ENCODE results near the gene CPSF3.

Gene CPSF3

DNA sequence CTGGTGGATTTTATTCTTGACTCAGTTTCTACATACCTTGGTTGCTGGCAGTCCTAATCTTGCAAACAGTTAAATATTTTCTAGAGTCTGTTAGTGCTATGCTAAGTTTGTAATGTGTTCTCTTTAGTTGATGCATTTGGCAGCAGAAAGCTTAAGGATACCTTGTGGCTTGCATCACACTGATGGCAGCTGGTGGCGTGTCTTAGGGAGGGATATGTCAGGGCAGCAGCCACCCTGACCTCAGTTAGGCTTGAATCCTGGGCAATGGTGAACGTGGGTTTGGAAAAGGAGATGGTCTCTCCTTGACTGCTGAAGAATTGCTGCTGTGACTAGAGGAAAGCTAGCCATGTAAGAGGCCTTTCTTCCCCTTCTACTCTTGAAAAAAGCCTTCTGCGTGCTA, 55.1 kb downstream of the CPSF3 start:
- Histone ChIP-seq H3K36me3 (ENCODE audit: control insufficient read depth in 5 of 5, insufficient read depth in 5 of 5, low read length in 5 of 5) (peaks cover 9 to 56% (median 47%) of the 10 kb centered on the region in 5 donors), H3K4me3 (ENCODE audit: low read depth in 1 of 5, low read length in 5 of 5) (no peak overlapping the region), H3K9ac (ENCODE audit: low read length in 5 of 5) (no peak overlapping the region)

DNA sequence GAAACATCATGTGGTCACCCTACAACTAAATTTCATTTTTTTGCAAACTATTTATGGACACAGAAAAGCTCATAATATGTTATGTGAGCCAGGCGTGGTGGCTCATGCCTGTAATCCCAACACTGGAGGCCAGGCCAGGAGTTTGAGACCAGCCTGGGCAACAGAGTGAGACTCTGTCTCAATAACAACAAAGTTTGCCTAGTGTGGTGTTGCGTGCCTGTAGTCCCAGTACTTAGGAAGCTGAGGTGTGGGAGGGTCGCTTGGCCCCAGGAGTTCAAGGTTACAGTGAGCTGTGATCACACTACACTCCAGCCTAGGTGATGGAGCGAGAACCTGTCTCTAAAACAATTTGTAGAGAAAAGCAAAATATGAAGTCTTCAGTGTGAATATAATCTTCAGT, 56.7 kb downstream of the CPSF3 start:
- no peak overlapping the region for H3K27ac ChIP-seq (ENCODE audit: low read depth, low read length)
- H3K4me1 ChIP-seq (ENCODE audit: control insufficient read depth in 5 of 5, insufficient read depth in 5 of 5, low read length in 5 of 5): peaks cover under 1 to 18% (median 13%) of the 10 kb centered on the region in 5 donors
- no peak overlapping the region for H3K4me3 ChIP-seq (ENCODE audit: low read depth in 1 of 5, low read length in 5 of 5)
- H3K9me3 ChIP-seq (ENCODE audit: control insufficient read depth in 5 of 5, low read length in 5 of 5): no peaks in the 10 kb centered on the region
- H3K9ac ChIP-seq (ENCODE audit: low read length in 5 of 5): no peak overlapping the region
- peaks cover 12 to 72% (median 63%) of the 10 kb centered on the region in 5 donors for H3K36me3 ChIP-seq (ENCODE audit: control insufficient read depth in 5 of 5, insufficient read depth in 5 of 5, low read length in 5 of 5)
- no peaks in the 10 kb centered on the region for H3K27me3 ChIP-seq (ENCODE audit: control insufficient read depth in 5 of 5, insufficient read depth in 4 of 5, low read length in 5 of 5)

More for the DNA sequence above, 55.1 kb downstream of the CPSF3 start:
- peaks cover 2 to 30% (median 26%) of the 10 kb centered on the region in 5 donors for H3K4me1 ChIP-seq (ENCODE audit: control insufficient read depth in 5 of 5, insufficient read depth in 5 of 5, low read length in 5 of 5)
- H3K27me3 ChIP-seq (ENCODE audit: control insufficient read depth in 5 of 5, insufficient read depth in 4 of 5, low read length in 5 of 5): no peaks in the 10 kb centered on the region
- no peak overlapping the region for H3K27ac ChIP-seq (ENCODE audit: low read depth, low read length)
- H3K9me3 ChIP-seq (ENCODE audit: control insufficient read depth in 5 of 5, low read length in 5 of 5): no peaks in the 10 kb centered on the region

DNA sequence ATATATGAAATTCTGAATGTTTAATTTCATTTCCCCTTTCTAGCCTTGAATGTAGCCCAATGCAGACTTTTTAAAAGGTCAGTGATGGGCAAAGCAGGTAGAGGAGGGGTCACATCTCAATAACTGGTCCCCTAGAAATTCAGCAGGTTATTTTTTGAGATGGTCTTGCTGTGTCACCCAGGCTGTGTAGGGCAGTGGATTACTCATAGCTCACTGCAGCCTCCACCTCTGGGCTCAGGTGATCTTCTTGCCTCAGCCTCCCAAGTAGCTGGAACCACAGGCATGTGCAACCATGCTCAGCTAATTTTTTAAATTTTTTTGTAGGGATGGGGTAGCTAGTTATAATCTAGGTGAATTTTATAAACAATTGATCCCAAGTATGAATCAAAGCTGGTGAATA, 59.7 kb downstream of the CPSF3 start:
- H3K9me3 ChIP-seq (ENCODE audit: control insufficient read depth in 5 of 5, low read length in 5 of 5): no peaks in the 10 kb centered on the region
- H3K27me3 ChIP-seq (ENCODE audit: control insufficient read depth in 5 of 5, insufficient read depth in 4 of 5, low read length in 5 of 5): no peaks in the 10 kb centered on the region
- peaks cover 0 to 2% (median 0%) of the 10 kb centered on the region in 5 donors for H3K4me1 ChIP-seq (ENCODE audit: control insufficient read depth in 5 of 5, insufficient read depth in 5 of 5, low read length in 5 of 5)
- no peak overlapping the region for H3K4me3 ChIP-seq (ENCODE audit: low read depth in 1 of 5, low read length in 5 of 5)
- H3K27ac ChIP-seq (ENCODE audit: low read depth, low read length): no peak overlapping the region
- H3K9ac ChIP-seq (ENCODE audit: low read length in 5 of 5): no peak overlapping the region
- H3K36me3 ChIP-seq (ENCODE audit: control insufficient read depth in 5 of 5, insufficient read depth in 5 of 5, low read length in 5 of 5): peaks cover 21 to 93% (median 87%) of the 10 kb centered on the region in 5 donors

DNA sequence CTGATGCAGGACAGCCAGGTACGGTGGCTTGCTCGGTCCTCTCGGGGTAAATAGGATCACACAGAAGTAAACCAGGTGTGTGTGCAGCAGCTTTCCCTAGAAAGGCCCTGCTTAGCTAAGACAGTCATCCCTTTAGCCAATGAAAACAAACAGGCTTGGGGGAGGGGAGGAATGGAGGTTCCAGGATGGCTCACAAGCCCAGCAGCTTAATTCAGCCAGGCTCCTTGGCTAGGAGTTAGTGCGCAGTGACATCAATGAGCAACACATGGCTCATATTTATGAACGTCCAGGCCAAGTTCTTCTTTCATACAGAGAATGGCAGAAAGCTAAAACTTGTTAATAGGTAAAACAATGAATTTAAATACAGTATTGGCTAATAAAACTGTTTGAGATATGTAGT, 61.1 kb downstream of the CPSF3 start:
- Histone ChIP-seq H3K27me3 (ENCODE audit: control insufficient read depth in 5 of 5, insufficient read depth in 4 of 5, low read length in 5 of 5) (no peaks in the 10 kb centered on the region), H3K36me3 (ENCODE audit: control insufficient read depth in 5 of 5, insufficient read depth in 5 of 5, low read length in 5 of 5) (peaks cover 31 to 97% (median 88%) of the 10 kb centered on the region in 5 donors), H3K4me3 (ENCODE audit: low read depth in 1 of 5, low read length in 5 of 5) (no peak overlapping the region), H3K9me3 (ENCODE audit: control insufficient read depth in 5 of 5, low read length in 5 of 5) (no peaks in the 10 kb centered on the region), H3K9ac (ENCODE audit: low read length in 5 of 5) (no peak overlapping the region), H3K4me1 (ENCODE audit: control insufficient read depth in 5 of 5, insufficient read depth in 5 of 5, low read length in 5 of 5) (no peaks in the 10 kb centered on the region), H3K27ac (ENCODE audit: low read depth, low read length) (no peak overlapping the region)

DNA sequence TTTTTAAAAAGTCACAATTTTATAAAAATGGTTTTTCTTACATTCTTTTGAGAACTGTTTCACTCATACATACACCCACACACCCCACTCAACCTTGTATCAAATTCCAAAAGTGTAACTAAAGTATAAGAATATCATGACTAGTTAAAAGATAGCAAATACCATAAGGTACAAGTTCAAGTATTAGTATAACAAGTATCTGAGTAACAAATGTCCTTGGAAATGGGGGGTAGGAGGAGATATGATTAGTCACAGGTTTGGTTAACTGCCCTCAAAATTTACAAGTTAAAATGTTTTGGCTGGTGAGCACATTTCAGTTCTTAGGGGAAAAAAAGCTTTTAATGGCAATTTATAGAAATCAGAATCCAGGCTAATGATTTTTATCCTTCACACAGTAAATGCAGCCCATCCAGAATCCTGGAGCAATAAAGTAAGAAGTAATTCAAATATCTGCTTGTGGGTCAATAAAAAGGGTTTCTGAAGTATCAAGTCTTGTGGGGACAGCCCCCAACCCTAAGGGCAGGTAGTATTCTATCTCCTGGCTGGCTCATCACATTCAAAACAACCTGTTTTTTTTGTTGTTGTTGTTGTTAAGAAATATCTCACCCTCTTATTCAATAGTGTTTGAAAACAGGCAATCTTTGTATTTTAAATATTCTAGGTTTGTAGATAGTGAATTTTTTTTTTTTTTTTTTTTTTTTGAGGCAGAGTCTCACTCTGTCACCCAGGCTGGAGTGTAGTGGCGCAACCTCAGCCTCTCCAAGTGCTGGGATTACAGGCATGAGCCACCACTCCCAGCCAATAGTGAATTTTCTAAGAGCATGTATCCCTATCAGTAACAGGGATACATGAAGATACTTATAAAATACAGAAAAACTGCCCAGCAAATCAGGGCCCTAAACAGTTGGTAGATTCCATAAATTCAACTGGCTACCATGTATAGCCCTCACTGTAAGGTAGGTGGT, 65.4 kb downstream of the CPSF3 start:
- Histone ChIP-seq H3K4me1 (ENCODE audit: control insufficient read depth in 5 of 5, insufficient read depth in 5 of 5, low read length in 5 of 5) (peaks cover 0 to 6% (median 0%) of the 10 kb centered on the region in 5 donors), H3K9me3 (ENCODE audit: control insufficient read depth in 5 of 5, low read length in 5 of 5) (no peaks in the 10 kb centered on the region), H3K27me3 (ENCODE audit: control insufficient read depth in 5 of 5, insufficient read depth in 4 of 5, low read length in 5 of 5) (no peaks in the 10 kb centered on the region), H3K27ac (ENCODE audit: low read depth, low read length) (peak overlapping the region; percentile 44), H3K4me3 (ENCODE audit: low read depth in 1 of 5, low read length in 5 of 5) (no peak overlapping the region), H3K36me3 (ENCODE audit: control insufficient read depth in 5 of 5, insufficient read depth in 5 of 5, low read length in 5 of 5) (peaks cover 56 to 97% (median 89%) of the 10 kb centered on the region in 5 donors), H3K9ac (ENCODE audit: low read length in 5 of 5) (peak overlapping the region in 1 of 5 donors; percentile 2)

DNA sequence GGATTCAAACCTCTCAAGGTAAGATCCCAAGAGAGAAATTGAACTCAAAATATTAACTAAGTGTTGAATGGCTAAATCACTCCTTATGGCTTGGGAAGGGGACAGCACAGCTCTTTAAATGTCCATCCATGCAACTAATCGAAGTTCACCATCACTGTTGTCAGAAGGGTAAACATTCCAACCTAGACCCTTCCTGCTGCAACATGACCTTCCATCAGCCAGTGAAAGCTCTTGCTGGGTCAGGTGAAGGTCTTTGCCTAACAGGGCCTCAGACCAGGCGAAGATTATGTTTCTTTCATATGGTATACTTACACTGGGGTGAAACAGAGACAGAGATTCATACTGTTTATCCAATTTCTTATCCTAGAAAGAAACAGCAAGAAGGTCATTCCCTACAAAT, 67.3 kb downstream of the CPSF3 start:
- Histone ChIP-seq H3K27me3 (ENCODE audit: control insufficient read depth in 5 of 5, insufficient read depth in 4 of 5, low read length in 5 of 5) (no peaks in the 10 kb centered on the region), H3K9me3 (ENCODE audit: control insufficient read depth in 5 of 5, low read length in 5 of 5) (no peaks in the 10 kb centered on the region), H3K9ac (ENCODE audit: low read length in 5 of 5) (no peak overlapping the region), H3K4me3 (ENCODE audit: low read depth in 1 of 5, low read length in 5 of 5) (no peak overlapping the region), H3K36me3 (ENCODE audit: control insufficient read depth in 5 of 5, insufficient read depth in 5 of 5, low read length in 5 of 5) (peaks cover 57 to 94% (median 84%) of the 10 kb centered on the region in 5 donors), H3K4me1 (ENCODE audit: control insufficient read depth in 5 of 5, insufficient read depth in 5 of 5, low read length in 5 of 5) (peaks cover 0 to 6% (median 0%) of the 10 kb centered on the region in 5 donors), H3K27ac (ENCODE audit: low read depth, low read length) (no peak overlapping the region)

DNA sequence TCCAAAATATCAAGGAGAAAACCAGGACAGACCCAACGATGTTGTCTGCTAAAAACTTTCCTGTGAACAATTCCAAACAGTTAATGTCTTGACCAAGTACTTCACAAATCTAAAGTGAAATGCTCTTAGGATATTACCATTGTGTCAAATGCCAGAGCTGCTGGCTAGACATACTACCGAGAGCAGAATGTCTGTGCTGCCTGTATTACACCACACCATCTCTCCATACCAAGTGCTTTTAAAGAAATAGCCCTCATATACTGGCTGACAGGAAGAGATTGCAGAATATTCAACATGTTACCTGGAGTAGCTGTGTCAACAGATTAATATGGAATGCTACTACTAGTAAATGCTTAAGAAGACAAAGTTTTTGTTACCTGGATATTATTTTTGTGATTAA, 69.5 kb downstream of the CPSF3 start:
- Histone ChIP-seq H3K9ac (ENCODE audit: low read length in 5 of 5) (no peak overlapping the region), H3K4me1 (ENCODE audit: control insufficient read depth in 5 of 5, insufficient read depth in 5 of 5, low read length in 5 of 5) (peaks cover 0 to 6% (median 0%) of the 10 kb centered on the region in 5 donors), H3K9me3 (ENCODE audit: control insufficient read depth in 5 of 5, low read length in 5 of 5) (no peaks in the 10 kb centered on the region), H3K27me3 (ENCODE audit: control insufficient read depth in 5 of 5, insufficient read depth in 4 of 5, low read length in 5 of 5) (no peaks in the 10 kb centered on the region), H3K4me3 (ENCODE audit: low read depth in 1 of 5, low read length in 5 of 5) (no peak overlapping the region), H3K36me3 (ENCODE audit: control insufficient read depth in 5 of 5, insufficient read depth in 5 of 5, low read length in 5 of 5) (peaks cover 51 to 91% (median 82%) of the 10 kb centered on the region in 5 donors), H3K27ac (ENCODE audit: low read depth, low read length) (peak overlapping the region; percentile 43)

DNA sequence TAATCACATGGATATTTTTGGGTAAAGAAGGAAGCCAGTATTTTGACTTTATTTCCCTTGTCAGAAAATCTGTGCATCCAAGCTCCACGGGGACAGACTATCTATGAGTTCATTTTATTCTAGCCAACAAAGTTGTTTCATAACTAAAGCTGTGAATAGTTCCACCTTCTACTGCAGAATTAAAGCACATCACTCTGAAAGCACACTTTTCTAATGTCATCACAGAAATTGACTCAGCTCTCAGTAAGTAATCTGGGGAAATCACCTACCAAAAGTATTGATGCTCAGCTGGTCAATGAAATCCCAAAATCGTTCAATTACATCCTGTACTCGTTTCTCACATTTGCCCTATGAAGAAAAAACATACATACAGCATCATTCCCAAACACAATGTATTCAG, 70.0 kb downstream of the CPSF3 start:
- peaks cover 48 to 91% (median 79%) of the 10 kb centered on the region in 5 donors for H3K36me3 ChIP-seq (ENCODE audit: control insufficient read depth in 5 of 5, insufficient read depth in 5 of 5, low read length in 5 of 5)
- no peaks in the 10 kb centered on the region for H3K27me3 ChIP-seq (ENCODE audit: control insufficient read depth in 5 of 5, insufficient read depth in 4 of 5, low read length in 5 of 5)
- no peaks in the 10 kb centered on the region for H3K9me3 ChIP-seq (ENCODE audit: control insufficient read depth in 5 of 5, low read length in 5 of 5)
- H3K27ac ChIP-seq (ENCODE audit: low read depth, low read length): no peak overlapping the region
- H3K4me1 ChIP-seq (ENCODE audit: control insufficient read depth in 5 of 5, insufficient read depth in 5 of 5, low read length in 5 of 5): peaks cover 0 to 10% (median 0%) of the 10 kb centered on the region in 5 donors
- no peak overlapping the region for H3K4me3 ChIP-seq (ENCODE audit: low read depth in 1 of 5, low read length in 5 of 5)
- no peak overlapping the region for H3K9ac ChIP-seq (ENCODE audit: low read length in 5 of 5)

DNA sequence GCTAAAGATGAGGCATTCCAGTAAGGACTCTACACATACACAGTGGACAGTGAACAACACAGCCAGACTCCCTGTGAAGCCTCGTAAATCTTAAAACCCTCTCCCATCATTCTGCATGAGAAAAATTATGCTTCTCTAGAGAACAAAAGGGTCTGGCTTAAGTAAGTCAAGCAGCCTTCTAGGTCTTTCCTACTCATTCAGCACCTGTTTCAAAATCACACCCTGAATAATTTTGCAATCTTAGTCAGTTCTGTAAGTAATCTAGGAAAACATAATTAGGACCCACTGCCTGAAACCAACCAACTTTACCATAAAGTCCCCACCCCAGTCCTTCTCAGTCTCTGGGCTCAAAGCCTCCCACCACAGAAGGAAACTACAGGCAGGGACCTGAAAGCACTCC, 70.6 kb downstream of the CPSF3 start:
- H3K4me1 ChIP-seq (ENCODE audit: control insufficient read depth in 5 of 5, insufficient read depth in 5 of 5, low read length in 5 of 5): peaks cover 0 to 10% (median 0%) of the 10 kb centered on the region in 5 donors
- H3K9me3 ChIP-seq (ENCODE audit: control insufficient read depth in 5 of 5, low read length in 5 of 5): no peaks in the 10 kb centered on the region
- H3K36me3 ChIP-seq (ENCODE audit: control insufficient read depth in 5 of 5, insufficient read depth in 5 of 5, low read length in 5 of 5): peaks cover 46 to 86% (median 73%) of the 10 kb centered on the region in 5 donors
- no peak overlapping the region for H3K27ac ChIP-seq (ENCODE audit: low read depth, low read length)
- no peak overlapping the region for H3K9ac ChIP-seq (ENCODE audit: low read length in 5 of 5)
- H3K27me3 ChIP-seq (ENCODE audit: control insufficient read depth in 5 of 5, insufficient read depth in 4 of 5, low read length in 5 of 5): no peaks in the 10 kb centered on the region
- no peak overlapping the region for H3K4me3 ChIP-seq (ENCODE audit: low read depth in 1 of 5, low read length in 5 of 5)

DNA sequence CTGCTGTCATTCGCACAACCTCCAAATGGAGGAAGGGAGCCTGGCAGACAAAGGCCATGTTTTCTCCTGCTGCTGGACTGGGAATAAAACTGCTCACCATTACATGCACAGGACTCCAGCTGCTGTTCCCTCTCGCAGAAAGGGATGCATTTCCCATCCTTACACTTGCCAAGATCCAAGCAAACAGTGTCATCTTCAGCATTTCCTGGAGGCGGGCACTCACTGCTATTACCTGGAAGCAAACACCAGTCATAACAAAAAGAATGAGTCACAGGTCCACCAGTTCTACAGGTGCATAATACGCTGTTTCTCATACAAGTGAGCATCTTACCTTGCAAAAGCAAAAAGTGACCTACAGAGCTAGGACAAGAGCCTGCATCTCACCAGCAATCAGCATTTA, 73.6 kb downstream of the CPSF3 start:
- H3K36me3 ChIP-seq (ENCODE audit: control insufficient read depth in 5 of 5, insufficient read depth in 5 of 5, low read length in 5 of 5): peaks cover 37 to 79% (median 55%) of the 10 kb centered on the region in 5 donors
- no peak overlapping the region for H3K27ac ChIP-seq (ENCODE audit: low read depth, low read length)

More for the DNA sequence above, 73.6 kb downstream of the CPSF3 start:
- no peak overlapping the region for H3K4me3 ChIP-seq (ENCODE audit: low read depth in 1 of 5, low read length in 5 of 5)
- peaks cover 0 to 10% (median 0%) of the 10 kb centered on the region in 5 donors for H3K4me1 ChIP-seq (ENCODE audit: control insufficient read depth in 5 of 5, insufficient read depth in 5 of 5, low read length in 5 of 5)
- H3K9ac ChIP-seq (ENCODE audit: low read length in 5 of 5): no peak overlapping the region
- H3K27me3 ChIP-seq (ENCODE audit: control insufficient read depth in 5 of 5, insufficient read depth in 4 of 5, low read length in 5 of 5): no peaks in the 10 kb centered on the region
- H3K9me3 ChIP-seq (ENCODE audit: control insufficient read depth in 5 of 5, low read length in 5 of 5): no peaks in the 10 kb centered on the region

Measured in subcutaneous abdominal adipose tissue (tissue), 5 donors.